Fibroblast of peridontal ligament (primary cell): ENCODE measurements around the gene CLCA4.
A peak's percentile ranks its signal among the peaks of the same experiment; 100 is the strongest.
"Not testable (repeated sequence)": the region's sequence is repeated elsewhere in the genome, so short reads cannot be mapped to it uniquely, and the experiment has no call there.

ENCODE experiments used
- DNase-seq: peaks from one replicate; pipeline ENCODE4 v3.0.0-alpha.2; 2010; ENCODE audit errors: extremely low read depth

The CLCA4 gene

DNA sequence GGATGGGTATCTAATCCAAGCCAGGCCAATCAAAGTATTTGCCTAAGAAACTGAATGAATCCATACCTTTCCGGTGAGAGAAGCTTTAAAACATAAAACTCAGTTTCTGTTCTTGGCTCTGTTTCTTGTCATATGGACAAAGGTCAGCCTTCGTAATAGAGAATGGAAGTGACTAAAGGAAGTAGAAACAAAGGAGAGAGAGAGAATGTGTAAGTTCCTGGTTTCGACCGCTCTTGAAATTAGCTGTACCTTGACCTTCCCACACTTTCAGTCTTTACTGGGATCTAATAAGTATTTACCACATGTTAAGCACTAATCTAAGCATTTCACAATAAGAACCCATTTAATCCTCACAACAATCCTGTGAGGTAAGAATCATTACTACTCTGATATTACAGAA, 19.6 kb upstream of the CLCA4 start:
- DNase-seq = no peak

DNA sequence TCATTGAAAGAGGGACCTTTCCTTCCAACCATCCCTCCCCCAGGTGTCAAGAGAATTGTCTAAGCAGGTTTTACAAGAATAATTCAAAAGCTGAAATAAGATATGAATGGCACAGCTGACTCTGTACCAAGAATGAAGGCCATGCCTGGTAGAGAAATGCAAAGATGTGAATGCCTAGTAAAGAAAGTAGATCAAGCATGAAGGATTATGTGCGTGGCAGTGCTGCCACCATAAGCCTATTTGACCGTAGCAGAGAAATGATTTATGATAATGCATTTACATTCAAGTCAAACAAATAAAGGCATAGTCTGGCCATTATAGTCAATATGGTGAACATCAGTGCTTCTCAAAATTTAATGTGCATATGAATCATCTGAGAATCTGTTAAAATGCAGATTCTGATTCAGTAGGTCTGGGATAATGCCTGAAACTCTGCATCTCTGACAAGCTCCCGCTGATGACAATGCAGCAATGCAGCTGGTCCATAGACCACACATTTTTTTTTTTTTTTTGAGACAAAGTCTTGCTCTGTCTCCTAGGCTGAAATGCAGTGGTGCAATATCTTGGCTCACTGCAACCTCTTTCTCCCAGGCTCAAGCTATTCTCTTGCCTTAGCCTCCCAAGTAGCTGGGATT, 16.6 kb upstream of the CLCA4 start:
- no peak for DNase-seq

DNA sequence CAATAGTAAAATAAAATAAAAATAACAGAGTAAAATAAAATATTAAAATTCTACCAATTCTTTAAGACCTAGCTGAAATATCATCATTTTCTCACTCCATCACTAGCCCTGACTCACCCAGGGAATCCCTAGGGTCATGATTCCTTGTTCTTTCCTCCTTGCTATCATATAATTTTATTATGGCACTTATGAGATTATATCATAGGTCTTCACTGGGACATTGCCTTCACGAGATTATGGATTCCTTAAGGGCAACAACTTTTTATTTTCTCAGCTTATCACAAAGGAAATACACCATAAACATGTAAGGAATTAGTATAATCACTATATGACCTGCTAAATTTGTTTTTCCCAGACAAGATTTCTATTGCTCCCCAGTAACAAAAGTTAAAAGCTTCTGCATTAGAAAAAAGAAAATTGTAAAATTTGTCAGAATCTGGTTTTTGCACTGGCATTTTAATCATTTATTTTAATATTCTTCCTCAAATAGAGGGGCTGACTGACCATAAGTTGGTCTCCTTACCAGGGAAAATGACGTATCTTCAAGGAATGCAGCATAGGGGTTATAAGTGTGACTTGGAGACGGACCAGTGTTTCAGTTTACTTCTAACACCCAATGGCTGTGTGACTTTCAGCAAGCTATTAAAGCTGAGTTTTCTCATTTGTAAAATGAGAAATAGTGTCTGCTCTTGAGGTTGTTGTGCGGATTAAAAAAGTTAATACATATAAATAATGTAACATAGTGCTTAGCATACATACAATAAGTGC, 8.8 kb upstream of the CLCA4 start:
- DNase-seq = peak; percentile 2

DNA sequence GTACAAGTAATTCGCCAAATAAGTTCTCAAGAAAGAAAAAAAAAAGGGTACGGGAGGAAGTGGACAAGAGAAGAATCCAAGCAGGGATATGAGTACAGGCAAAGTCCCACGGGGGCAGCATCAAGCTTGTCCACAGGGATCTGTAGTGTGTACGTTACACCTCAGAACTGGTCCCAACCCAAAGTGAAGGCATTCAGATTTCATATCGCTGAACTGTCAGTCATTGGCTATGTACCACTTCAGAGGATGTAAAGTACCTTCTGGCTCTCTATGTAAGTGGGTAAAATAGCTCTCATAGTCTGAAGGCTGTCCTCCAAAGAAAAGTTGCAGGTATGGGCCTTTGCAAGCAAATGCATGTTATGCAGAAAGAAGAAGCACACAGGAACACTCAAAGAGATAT, 8.1 kb upstream of the CLCA4 start:
- DNase-seq = no peak

DNA sequence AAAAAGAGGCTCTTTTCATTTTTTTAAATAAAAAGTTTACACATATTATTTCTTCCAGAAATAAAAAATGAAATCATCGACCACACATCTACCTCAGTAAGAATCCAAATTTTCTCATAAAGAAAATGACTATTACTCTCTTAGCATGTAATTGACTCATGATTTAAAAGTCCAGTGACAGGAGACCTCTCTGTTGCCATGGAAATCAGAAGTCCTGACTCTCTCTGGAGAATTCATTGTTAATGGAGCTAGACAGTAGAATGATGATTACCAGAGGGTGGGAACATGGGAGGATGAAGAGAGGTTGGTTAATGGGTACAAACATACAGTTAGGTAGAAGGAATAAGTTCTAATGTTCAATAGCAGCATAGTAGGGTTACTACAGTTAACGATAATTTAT, 5.0 kb upstream of the CLCA4 start:
- no peak for DNase-seq

DNA sequence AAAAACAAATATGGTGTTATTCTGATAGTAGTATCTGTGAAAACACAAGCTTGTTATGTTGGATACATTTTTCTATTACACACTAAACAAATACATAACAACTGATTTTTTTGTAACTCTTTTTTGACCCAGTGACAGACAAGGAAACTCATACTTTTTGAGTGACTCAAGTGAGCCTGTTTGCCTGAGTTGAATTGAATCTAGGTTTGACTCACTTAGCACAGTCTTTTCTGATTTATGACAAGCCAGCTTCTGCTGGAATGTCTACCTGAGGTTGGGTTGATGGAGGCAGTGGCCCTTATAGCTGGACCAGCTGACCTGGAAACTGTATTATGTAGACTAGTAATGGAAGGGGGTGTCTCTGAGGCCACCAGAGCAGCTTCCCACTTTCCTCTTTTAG, 4.2 kb upstream of the CLCA4 start:
- DNase-seq = no peak

DNA sequence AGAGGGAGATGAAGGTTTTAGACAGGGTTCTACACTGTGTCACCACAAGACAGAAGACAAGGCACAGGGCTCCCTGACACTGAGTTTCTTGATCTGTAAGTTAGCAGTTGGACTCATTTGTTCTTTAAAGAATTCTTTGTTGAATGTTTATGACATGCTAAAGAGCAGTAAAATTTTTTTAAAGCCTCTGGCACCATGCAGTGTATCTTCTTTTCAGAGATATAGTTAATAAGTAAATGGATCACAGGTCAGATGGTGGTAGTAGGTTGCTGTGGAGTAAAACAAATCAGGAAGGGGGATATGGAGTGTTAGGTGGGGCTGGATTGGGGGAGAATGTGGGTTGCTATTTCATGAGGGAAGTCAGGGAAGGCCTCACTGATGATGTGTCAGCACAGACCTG, 2.0 kb downstream of the CLCA4 start:
- no peak for DNase-seq

DNA sequence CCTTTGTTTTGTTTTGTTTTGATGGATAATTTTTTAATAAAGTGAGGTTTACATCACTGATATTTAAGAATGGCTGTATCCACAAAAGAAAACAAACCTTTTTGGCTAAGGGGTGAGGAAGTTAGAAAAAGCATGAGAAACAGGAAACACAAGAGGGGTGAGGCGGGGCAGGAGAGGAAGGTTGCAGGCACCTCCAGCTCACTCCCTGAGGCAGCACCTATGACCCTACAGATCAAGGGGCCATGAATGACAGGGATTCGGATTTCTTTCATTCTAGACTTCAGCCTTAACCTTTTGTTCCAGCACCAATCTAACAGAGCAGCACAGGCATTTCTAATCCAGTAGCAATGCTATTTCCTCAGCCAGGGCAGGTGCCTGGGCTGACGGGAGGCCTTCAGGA, 4.4 kb downstream of the CLCA4 start:
- no peak for DNase-seq

DNA sequence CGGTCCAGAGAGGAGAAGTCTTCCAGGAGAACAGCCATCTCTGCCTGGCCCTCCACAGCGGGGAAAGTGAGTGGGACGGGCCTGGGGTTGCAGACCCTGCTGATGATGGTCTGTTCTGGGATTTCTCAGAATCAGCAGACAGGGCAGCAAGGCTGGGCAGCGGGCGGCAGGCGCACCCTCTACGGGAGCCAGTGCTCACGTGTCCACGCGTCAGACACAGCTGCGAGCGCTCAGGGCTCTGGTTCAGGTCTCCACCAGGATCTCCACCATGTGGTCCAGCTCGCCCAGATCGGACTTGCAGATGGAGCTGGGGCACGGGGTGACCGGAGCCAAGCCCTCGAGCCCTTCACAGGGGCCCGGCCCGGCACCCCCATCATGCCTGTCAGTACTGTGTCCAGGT, 5.5 kb downstream of the CLCA4 start:
- no peak for DNase-seq

DNA sequence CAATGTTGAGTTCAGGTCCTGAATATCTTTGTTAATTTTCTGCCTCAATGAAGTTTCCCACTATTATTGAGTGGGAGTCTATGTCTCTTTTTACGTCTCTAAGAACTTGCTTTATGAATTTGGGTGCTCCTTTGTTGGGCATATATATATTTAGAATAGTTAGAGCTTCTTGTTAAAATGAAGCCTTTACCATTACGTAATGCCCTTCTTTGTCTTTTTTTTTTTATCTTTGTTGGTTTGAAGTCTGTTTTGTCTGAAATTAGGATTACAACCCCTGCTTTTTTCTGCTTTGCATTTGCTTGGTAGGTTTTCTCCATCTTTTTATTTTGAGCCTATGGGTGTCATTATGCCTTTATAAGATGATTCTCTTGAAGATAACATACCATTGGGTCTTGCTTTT, 10.9 kb downstream of the CLCA4 start:
- DNase-seq = no peak

DNA sequence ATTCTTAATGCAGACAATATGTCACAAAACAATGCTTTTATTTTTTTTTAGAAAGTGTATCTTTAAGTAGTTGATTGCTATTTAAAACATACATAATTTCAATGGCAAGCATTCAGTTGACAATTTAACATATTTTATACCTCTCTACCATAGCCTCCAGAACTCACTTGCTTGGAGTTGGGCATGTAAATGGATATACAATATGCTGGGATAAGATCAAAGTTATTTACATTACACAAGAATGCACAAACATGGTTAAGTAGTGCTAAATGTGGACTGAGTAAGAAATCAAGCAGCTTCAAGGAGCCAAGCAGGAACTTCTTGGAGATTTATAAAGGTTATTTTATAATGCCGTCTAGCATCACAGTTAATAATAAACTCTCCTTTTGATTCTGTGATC, 17.0 kb downstream of the CLCA4 start:
- no peak for DNase-seq

DNA sequence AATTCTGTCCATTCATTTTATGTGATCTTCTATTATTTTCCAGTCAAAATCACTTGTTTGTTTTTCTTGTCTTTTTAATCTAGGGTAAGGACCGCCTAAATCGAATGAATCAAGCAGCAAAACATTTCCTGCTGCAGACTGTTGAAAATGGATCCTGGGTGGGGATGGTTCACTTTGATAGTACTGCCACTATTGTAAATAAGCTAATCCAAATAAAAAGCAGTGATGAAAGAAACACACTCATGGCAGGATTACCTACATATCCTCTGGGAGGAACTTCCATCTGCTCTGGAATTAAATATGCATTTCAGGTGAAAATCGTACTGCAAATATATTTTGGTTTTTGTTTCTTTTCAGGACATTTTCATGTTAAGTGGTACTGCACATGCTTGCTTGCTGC, 20.5 kb downstream of the CLCA4 start:
- DNase-seq = no peak

DNA sequence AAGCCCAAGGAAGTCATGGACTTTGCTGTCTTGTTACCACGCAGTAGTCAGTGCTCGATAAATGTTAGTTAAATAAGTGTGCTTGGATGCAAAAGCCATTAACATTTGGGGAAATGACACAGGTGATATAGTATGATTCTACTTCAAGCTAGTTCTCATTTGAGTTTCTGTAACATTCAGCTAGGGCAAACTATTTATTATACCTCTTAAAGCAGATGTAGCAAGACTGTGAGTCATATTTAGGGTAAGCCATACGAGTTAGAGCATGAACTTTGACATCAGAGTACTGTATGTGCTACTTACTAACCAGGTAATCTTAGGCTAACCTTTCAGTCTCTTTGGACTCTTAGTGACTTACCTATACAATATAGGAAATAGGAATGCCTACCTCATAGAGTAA, 21.0 kb downstream of the CLCA4 start:
- DNase-seq = no peak

DNA sequence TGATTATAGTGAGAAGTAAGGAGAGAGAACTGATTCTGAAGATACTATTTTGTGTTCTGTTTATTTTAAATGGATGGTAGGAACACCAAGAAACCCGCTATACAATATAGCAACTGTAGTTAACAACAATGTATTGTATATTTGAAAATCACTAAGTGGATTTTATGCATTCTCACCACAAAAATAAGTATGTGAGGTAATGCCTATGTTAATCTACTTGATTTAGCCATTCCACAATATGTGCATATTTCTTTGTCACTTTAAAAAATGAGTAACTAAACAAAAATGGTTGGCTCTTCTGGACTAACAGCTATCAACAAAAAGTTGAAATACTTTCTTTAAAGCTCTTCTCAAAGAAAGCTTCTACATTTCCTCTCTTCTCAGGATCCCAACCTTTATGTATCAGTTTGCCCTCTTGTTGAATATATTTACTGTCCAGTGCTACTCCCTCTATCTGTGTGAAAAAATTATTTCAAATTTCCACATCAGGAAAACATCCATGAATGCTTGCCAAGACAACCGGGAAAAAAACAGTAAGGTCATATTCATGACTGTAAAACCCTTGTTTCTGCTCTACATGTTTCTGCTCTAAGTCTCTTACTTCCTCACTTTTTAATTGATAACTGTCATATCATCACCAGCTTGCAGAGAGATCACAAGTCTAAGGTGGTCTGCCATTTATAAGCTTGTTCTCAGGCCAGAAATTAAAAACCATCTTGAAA, 27.0 kb downstream of the CLCA4 start:
- DNase-seq = no peak

DNA sequence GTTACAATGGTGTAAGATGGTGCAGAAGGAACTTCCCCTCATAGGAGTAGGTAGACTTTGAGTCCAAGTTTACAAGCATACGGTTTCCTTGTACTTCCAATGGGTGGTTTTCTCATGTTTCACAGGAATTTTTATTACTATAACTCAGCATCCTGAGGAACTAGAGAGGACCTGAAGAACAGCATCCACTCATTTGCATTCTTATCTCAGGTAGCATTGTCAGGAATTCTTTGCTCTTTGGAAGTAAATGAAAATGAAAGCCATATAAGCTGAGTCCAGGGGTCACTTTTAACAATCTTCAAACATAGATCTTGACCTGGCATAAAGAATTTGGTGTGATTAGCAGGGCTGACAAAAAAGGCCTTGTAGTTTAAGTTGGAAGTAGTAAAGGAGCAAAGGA, 34.4 kb downstream of the CLCA4 start:
- DNase-seq = no peak

DNA sequence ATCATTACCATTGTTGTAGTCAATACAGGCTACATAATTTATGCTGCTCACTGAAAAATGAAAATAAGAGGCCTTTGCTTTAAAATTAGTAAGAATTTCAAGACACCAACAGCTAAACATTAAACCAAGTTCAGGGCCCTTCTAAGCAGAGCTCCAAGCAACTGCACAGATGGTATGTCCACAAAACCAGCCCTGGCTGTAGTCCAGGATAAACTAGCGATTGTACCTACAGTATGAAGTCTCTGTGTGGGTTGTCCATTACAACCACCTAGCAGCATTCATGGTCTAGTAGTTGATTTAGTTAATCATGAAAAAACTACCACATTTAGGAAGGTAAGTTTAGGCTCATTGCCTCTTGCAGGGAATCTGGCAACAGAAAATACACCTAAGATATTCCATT, 35.3 kb downstream of the CLCA4 start:
- DNase-seq = no peak

DNA sequence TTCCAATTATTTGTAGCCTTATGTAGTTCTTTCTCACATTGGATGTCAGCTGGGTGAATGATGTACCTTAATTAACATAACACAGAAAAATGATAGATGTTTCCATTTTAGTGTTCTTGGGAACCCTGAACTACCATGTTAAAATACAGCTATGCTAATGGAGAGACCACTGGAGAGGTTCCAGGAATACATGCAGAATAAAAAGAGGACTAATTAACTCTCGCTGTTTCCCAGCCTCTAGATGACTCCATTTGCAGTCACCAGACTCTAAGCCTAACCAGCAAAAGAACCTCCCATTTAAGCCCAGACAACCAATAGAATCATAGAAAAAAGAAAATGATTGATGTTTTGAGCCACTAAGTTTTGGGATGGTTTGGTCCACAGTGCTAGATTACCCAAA, 36.2 kb downstream of the CLCA4 start:
- no peak for DNase-seq

DNA sequence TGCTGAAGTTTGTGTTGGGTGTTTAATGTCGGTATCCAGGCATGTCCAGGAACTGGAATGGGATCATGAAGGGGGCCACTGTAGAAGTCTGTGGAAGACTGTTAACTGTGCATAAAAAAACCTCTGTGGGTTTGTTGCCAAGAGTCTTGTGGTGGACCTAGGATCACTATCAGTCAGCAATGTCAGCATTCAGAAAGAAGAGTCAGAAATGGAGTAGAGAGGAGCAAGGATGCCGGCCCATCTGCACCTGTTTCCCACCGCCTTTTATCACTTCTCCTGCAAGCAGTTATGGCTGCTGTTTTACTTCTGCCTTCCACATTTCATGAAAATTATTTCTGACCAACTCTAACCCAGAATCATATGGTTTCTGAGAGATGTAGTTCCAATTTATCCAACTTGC, 36.7 kb downstream of the CLCA4 start:
- DNase-seq = no peak

DNA sequence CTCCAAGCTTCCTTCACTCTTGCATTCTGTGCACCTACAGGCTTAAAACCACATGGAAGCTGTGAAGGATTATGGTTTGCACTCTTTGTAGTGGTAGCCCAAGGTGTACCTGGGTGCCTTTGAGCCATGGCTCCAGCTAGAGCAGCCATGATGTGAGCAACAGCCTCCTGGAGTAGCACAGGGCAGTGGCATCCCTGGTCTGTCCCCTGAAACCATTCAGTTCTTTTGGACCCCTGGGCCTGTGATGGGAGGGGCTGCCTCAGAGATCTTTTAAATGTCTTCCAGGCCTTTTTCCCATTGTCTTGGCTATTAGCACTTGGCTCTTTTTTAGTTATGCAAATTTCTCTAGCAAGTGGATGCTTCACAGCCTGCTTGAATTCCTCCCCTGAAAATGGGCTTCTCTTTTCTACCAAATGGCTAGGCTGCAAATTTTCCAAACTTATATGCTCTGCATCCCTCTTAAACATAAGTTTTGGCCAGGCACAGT, 47.4 kb downstream of the CLCA4 start:
- DNase-seq = no peak

DNA sequence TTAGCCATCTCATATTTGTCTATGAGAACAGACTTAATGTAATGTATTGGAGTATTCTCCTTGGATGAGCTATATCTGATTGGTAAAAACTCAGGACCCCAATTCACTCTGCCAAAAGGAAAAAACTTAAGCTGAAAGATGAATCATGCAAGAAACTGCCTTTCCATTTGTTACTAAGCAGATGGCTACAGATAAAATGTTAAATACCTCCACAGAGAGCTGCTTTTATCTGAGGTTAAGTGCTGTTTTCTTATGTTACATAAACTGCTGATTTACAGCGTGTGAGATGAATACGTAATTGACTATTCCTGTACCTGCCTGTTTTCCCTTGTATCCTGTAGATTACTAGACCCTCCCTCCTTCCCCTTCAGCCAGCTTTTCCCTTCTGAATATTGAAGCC, 49.3 kb downstream of the CLCA4 start:
- DNase-seq = no peak

DNA sequence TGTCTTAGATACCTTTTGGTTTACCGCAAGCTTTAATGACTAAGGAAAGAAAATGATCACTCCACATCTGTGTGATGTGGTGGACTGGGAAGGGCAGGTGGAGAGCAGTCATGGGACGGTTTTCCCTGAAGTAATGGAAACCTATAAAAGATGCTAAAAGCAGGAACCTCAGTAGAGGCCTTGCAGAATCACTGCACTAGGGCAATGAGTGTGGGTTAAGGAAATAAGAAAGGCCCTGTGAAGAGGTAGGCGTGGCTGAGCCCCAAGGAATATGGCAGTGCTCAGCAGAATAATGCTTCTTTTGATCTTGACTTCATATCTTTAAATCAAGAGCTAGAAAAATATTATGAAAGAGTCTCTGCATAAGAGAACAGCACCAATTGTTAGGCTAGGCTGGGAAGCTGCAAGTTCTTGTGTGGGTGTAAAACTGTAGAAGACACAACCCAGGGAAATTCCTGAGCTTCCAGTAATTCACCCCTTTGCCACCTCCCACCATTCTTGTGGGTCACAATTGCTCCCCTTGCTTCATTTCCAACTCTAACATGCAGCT, 49.9 kb downstream of the CLCA4 start:
- no peak for DNase-seq

DNA sequence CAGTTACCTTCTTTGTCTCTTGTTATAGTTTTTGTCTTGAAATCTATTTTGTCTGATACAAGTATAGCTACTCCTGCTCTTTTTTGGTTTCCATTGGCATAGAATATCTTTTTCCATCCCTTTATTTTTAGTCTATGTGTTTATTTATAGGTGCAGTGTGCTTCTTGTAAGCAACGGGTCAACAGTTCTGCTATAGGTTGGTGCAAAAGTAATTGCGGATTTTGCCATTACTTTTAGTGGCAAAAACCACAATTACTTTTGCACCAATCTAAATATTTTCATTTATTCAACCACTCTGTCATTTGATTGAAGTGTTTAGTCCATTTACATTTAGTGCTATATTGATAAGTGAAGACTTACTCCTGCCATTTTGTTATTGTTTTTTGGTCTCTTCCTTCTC, 59.2 kb downstream of the CLCA4 start:
- DNase-seq = not testable (repeated sequence)

DNA sequence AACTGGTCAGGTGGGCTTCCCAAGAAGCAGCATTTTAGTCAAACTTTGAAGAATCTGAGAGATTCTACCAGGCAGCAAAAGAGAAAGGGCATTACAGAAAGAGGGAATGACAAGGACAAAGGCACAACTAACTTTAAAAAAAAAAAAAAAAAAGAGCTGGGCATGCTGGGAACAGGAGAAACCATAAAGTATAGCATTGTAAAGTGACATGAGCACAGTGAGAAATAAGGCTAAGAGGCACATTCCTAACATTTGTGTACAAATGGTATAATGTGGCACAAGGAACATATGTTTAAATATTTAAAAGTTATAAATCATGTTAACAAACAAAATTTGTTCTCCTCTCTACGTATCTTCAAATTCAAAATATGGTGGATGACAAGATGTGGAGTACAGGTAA, 69.6 kb downstream of the CLCA4 start:
- DNase-seq = no peak
